Loucy (cell line): ENCODE measurements around the gene MPIG6B.

Experiments
- EZH2phosphoT487 ChIP-seq: fragments of 200-600 bp; IDR thresholded peaks from 2 replicates; pipeline ENCODE4 v1.6.1; 2018; ENCODE audit warnings: antibody characterized with exemption, mild to moderate bottlenecking, moderate library complexity, borderline replicate concordance
- TF ChIP-seq, protein P1 (sequence below): fragments of 200-600 bp; sonication (generic); conservative IDR thresholded peaks from 2 replicates; pipeline ENCODE4 v1.5.1; 2014; ENCODE audit warnings: mild to moderate bottlenecking, antibody characterized with exemption, low read length

GRCh38 chr6:31765559-31765909, 42.4 kb downstream of the MPIG6B start:
- TF ChIP-seq EZH2phosphoT487: no peak
- TF ChIP-seq, protein P1, sequence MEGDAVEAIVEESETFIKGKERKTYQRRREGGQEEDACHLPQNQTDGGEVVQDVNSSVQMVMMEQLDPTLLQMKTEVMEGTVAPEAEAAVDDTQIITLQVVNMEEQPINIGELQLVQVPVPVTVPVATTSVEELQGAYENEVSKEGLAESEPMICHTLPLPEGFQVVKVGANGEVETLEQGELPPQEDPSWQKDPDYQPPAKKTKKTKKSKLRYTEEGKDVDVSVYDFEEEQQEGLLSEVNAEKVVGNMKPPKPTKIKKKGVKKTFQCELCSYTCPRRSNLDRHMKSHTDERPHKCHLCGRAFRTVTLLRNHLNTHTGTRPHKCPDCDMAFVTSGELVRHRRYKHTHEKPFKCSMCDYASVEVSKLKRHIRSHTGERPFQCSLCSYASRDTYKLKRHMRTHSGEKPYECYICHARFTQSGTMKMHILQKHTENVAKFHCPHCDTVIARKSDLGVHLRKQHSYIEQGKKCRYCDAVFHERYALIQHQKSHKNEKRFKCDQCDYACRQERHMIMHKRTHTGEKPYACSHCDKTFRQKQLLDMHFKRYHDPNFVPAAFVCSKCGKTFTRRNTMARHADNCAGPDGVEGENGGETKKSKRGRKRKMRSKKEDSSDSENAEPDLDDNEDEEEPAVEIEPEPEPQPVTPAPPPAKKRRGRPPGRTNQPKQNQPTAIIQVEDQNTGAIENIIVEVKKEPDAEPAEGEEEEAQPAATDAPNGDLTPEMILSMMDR: no peak
